GM04503 (cell line): Measurements from ENCODE around the gene EXOSC5.
"Not testable (repeated sequence)": the region's sequence is repeated elsewhere in the genome, so short reads cannot be mapped to it uniquely, and the experiment has no call there.

Experiments
- DNase-seq: peaks from one replicate; pipeline ENCODE4 v3.0.0-alpha.2; 2012; ENCODE audit warnings: low read depth

EXOSC5 gene

GRCh38 chr19:41366089-41366488, 31.1 kb downstream of the EXOSC5 start:
- DNase-seq: no peak

- DNase-seq: no peak
Measured at GRCh38 chr19:41364524-41365391, 32.4 kb downstream of the EXOSC5 start.

GRCh38 chr19:41363753-41364523, 33.2 kb downstream of the EXOSC5 start, which contains the start of gene B9D2:
TSS of gene B9D2 (minus strand) at chr19:41364149. CDS start at chr19:41363519, 630 bp downstream.
- DNase-seq: peak; percentile 85

- no peak for DNase-seq
Measured at GRCh38 chr19:41363371-41363752, 33.8 kb downstream of the EXOSC5 start.

- DNase-seq: no peak
Measured at GRCh38 chr19:41362143-41362847, 34.9 kb downstream of the EXOSC5 start.

GRCh38 chr19:41359741-41360140, 37.4 kb downstream of the EXOSC5 start:
- no peak for DNase-seq

GRCh38 chr19:41357746-41358145, 39.4 kb downstream of the EXOSC5 start:
- no peak for DNase-seq

- no peak for DNase-seq
Measured at GRCh38 chr19:41356984-41357739, 40.0 kb downstream of the EXOSC5 start.

- no peak for DNase-seq
Measured at GRCh38 chr19:41355802-41356201, 41.4 kb downstream of the EXOSC5 start.

- DNase-seq: no peak
Measured at GRCh38 chr19:41355035-41355434, 42.1 kb downstream of the EXOSC5 start.

- DNase-seq: no peak
Measured at GRCh38 chr19:41354343-41354953, 42.7 kb downstream of the EXOSC5 start.

GRCh38 chr19:41353466-41354342, 43.5 kb downstream of the EXOSC5 start, which contains the start of gene TGFB1:
TSS of gene TGFB1 (minus strand) at chr19:41353922. CDS start at chr19:41353044, 878 bp downstream.
- no peak for DNase-seq

- no peak for DNase-seq
Measured at GRCh38 chr19:41352609-41353465, 44.3 kb downstream of the EXOSC5 start.

GRCh38 chr19:41352279-41352608, 44.9 kb downstream of the EXOSC5 start:
- no peak for DNase-seq

- DNase-seq: no peak
Measured at GRCh38 chr19:41351339-41352245, 45.6 kb downstream of the EXOSC5 start.

- no peak for DNase-seq
Measured at GRCh38 chr19:41350735-41351338, 46.3 kb downstream of the EXOSC5 start.

GRCh38 chr19:41346916-41347315, 50.2 kb downstream of the EXOSC5 start:
- DNase-seq: not testable (repeated sequence)

GRCh38 chr19:41344162-41344561, 53.0 kb downstream of the EXOSC5 start:
- no peak for DNase-seq
